ENCODE measurements around the gene BNIP3.
"Not testable (repeated sequence)": the region's sequence is repeated elsewhere in the genome, so short reads cannot be mapped to it uniquely, and the experiment has no call there.

BNIP3 gene

GRCh38 chr10:132001238-132001972 is 19.7 kb upstream of the BNIP3 start:
- DNase-seq, result no peak

DNA sequence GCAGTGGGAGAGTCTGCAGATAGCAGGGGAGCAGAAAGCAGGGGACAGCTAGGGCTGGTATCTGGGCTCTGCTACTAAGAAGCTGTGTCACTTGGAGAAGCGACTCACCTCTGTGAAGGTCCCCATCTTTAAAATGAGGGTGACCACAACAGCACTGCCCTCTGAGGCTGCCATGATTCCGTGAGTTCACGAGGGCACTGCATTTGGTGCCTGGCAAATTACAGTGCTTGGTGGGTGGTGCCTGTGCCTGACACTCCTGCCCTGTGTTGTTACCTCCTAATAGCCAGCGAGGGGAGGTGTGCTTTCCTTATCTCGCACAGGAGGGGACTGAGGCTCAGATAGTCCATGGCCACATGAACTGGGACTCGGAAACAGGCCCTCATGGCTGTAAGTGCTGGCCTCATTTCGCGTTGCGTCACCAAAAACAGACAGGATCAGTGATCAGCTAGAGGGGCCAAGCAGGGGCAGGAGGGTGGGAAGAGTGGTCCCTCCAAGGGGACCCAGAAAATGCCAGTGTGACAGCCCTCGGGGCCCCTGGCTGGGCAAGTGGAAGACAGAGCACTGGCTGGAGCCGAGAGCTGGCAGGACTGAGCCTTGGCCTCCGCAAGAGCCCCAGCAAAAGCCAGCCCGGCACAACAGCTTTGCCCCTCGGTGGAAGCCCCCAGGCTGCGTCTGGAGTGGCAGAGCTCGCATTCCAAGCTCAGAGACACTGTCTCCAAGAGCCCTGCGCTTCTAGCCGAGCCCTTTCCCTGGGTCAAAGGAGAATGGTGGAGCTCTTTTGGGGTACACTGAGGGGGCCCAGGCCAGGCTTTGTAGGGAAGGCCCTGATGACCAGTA is 17.3 kb upstream of the BNIP3 start:
- DNase-seq, result no peak

- DNase-seq, result no peak
Measured at GRCh38 chr10:131998050-131998844, 16.5 kb upstream of the BNIP3 start.

GRCh38 chr10:131997366-131998049 is 15.8 kb upstream of the BNIP3 start:
- DNase-seq, result no peak

DNA sequence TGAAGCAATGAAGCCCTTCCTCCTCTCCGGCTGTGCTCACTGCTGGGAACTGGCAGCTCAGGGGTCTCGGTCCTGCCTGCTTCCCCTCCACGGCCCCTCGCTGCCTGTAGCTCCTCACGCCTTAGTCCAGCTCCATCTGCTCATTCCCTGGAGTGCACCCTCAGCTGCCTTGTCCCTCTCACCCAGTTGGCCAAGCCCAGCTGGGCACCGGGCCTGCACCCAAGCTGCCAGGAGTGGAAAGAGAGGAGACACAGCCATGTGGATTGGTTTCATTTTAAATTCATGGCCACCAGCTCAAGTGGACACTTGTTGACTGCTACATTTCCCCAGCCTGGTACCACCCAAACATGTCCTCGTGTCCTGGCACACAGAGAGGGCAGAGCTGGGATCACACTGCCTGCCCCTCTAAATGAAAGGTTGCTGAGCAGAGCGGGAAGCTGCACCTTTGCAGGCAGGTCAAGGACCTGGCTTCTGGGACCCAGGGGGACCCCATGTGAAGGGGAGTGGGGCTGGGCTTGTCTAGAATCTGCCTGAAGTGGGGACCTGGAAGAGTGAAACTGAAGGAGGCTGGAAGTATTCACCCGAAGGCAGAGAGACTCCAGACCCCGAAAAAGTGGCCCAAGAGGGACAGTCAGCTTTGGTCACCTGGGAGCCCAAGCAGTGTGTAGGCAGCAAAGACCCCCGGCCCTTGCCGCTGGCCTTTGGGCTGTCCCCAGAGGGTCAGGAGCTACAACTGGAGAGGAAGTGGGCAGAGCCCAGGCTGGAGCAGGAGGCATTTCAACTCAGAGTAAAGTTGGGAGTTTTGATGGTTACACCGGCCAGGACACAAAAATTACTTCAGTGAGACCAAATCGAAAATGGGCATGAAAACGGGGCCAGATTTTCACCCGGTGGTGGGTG is 15.0 kb upstream of the BNIP3 start:
- no peak for DNase-seq

GRCh38 chr10:131994435-131994834 is 12.7 kb upstream of the BNIP3 start:
- no peak for DNase-seq

GRCh38 chr10:131993275-131993674 is 11.6 kb upstream of the BNIP3 start:
- no peak for DNase-seq

GRCh38 chr10:131991726-131992125 is 10.0 kb upstream of the BNIP3 start:
- DNase-seq, result no peak

- DNase-seq, result not testable (repeated sequence)
Measured at GRCh38 chr10:131987786-131988185, 6.1 kb upstream of the BNIP3 start.

- DNase-seq, result not testable (repeated sequence)
Measured at GRCh38 chr10:131987301-131987700, 5.6 kb upstream of the BNIP3 start.

DNA sequence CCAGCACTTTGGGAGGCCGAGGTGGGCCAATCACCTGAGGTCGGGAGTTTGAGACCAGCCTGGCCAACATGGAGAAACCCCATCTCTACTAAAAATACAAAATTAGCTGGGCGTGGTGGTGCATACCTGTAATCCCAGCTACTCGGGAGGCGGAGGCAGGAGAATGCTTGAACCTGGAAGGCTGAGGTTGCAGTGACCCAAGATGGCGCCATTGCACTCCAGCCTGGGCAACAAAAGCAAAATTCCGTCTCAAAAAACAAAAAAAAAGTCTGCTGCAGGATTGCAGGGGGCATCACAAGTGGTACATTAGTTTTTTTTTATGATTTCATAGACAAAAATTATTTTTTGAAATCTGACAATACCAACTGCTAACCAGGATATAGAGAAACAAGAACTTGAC is 5.1 kb upstream of the BNIP3 start:
- not testable (repeated sequence) for DNase-seq

- DNase-seq, result no peak
Measured at GRCh38 chr10:131983780-131984179, 2.1 kb upstream of the BNIP3 start.

GRCh38 chr10:131982796-131983195 is 1.1 kb upstream of the BNIP3 start:
- no peak for DNase-seq

DNA sequence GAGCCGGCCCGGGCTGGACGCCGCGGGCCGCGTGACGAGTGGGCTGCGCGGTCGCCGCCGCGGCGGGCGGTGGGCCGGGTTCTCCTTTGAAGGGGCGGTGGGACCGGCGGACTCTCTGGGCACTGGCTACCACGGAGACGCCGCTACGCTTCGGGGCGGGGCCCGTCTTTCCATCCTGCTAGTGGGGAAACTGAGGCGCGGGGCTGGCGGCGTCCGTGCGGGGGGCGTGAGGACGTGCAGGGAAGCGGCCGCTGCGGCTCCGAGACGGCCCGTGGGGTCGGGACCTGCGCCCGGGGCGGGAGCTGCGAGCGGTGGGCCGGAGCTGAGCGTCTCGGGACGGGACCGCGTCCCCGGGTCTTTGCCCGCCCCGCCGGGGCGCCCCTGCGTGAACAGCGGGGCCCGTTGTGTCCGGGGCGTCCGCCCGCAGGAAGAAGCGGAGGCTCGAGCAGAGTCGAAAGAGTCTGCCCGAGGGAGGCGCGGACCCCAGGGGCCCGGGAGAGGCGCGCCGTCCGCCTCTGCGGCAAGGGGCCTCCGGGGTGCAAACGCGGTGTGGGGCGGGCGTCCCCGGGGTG is 548 bp upstream of the BNIP3 start:
- no peak for DNase-seq

GRCh38 chr10:131980761-131981428 is 828 bp downstream of the BNIP3 start:
- no peak for DNase-seq

- DNase-seq, result no peak
Measured at GRCh38 chr10:131980321-131980720, 1.4 kb downstream of the BNIP3 start.

GRCh38 chr10:131979821-131980270 is 1.9 kb downstream of the BNIP3 start:
- no peak for DNase-seq

DNA sequence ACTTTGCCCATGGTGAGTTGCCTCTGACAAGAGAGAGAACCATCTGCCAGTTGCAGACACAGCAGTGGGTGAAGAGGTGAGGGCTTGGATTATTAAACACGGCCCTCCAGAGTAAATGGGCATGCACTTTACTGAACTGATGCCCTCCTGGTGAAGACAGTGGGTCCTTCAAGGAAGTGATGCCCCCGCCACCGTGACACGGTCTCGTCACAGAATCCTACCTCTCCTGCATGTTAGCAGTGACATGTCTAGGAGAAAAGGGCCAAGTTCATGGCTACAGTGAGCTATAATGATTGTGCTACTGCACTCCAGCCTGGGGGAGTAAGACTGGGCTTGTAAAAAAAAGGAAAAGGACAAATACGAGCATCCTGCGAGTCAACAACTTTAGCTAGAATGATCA is 2.4 kb downstream of the BNIP3 start:
- DNase-seq, result no peak

DNA sequence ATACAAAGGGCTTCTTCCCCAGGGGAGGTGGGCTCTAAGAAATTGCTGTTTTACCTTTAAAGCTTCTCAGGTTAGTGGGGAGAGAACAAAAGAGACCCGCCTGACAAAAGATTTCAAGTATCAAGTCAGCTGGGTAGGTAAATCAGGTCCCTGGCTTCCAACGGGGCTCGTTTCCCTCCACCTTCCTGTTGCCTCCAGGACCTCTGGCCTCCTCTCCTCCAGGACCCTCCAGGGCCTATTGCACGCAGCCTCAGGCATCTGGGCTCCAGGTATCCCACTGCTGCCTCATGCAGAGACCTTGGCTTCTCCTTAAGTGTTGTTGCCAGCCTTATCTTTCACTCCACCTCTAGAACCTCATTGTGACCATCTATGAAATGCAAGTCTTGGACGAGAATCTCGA is 2.9 kb downstream of the BNIP3 start:
- no peak for DNase-seq

GRCh38 chr10:131978366-131978765 is 3.4 kb downstream of the BNIP3 start:
- DNase-seq, result no peak

All from SW 1271 (cell line).